ENCODE measurements around the gene ZFP62. TPM values are rescaled to one million over a fixed set of nuclear protein-coding genes. Genes with fewer than 3 reads are reported as not detected.
"Not testable (repeated sequence)": the region's sequence is repeated elsewhere in the genome, so short reads cannot be mapped to it uniquely, and the experiment has no call there.

ZFP62 gene
- total and polyA plus RNA-seq, 9 donors: 22.7 to 47.8 (median 33.8) TPM

DNA sequence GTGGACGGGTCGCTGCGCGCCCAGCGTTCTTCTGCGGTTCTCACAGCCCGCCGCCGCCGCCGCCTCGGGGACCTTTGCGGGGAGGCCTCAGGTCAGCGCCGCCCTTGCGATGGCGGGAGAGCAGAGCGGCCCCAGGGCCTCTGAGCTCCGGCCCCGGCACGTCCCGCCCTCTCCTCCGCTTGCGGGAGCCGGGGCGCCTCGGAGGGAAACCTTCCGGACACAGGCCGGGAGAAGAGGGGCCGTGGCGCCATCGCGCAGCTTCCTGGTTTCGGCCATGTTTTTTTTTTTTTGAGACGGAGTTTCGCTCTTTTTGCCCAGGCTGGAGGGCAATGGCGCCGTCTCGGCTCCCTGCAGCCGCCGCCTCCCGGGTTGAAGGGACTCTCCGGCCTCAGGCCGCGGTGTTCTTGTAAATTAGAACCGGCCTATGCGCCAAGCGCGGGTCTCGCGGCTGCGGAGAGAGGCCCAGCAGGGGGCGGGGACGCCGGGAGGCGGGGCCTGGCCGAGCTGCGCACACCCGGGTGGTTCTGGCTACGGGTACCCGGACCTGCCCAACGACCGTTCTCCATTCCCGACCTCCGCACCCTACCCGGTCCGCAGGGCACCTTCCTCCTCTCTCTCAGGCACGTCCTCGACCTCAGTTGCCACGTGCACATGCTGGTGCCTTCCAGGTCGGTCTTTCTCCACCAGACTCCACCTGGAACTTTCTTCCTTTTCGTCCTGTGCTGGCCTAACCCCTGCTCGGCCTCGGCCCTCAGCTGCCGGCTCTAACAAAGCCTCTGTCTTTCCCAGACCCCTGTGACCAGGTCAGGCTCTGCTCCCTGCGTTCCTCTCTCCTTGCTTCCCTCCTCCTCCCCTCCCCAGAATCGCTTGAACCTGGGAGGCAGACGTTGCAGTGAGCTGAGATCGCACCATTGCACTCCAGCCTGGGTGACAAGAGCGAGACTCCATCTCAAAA lies 29.7 kb downstream of the ZFP62 start:
- Histone ChIP-seq H3K36me3 (no peaks in the 10 kb centered on the region), H3K4me3 (peak overlapping the region; percentile 87), H3K27me3 (no peaks in the 10 kb centered on the region), H3K9me3 (no peaks in the 10 kb centered on the region), H3K27ac (peak overlapping the region; percentile 93 to 98), H3K4me1 (ENCODE audit: insufficient read depth) (peaks cover 5% of the 10 kb centered on the region)
- 0 to 2% (median 1%) methylated on average over 74 to 80 of the region's 80 CpGs for WGBS, 3 donors
- intact Hi-C loops (cut with DNase I): loop anchor here in 1 of 4 donors (5.0 kb wide), 1 partner anchor 44 kb away; no protein-coding TSS in a partner anchor
- peak; percentile 86 to 92 (median 89) for DNase-seq
- TF ChIP-seq EP300 (IDR thresholded peaks at IDR 0.05) (no peak), POLR2A (IDR thresholded peaks at IDR 0.05) (peak; percentile 79)
- TF ChIP-seq, protein P1, sequence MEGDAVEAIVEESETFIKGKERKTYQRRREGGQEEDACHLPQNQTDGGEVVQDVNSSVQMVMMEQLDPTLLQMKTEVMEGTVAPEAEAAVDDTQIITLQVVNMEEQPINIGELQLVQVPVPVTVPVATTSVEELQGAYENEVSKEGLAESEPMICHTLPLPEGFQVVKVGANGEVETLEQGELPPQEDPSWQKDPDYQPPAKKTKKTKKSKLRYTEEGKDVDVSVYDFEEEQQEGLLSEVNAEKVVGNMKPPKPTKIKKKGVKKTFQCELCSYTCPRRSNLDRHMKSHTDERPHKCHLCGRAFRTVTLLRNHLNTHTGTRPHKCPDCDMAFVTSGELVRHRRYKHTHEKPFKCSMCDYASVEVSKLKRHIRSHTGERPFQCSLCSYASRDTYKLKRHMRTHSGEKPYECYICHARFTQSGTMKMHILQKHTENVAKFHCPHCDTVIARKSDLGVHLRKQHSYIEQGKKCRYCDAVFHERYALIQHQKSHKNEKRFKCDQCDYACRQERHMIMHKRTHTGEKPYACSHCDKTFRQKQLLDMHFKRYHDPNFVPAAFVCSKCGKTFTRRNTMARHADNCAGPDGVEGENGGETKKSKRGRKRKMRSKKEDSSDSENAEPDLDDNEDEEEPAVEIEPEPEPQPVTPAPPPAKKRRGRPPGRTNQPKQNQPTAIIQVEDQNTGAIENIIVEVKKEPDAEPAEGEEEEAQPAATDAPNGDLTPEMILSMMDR (IDR thresholded peaks at IDR 0.05): peak; percentile 14 to 43 (median 31)

DNA sequence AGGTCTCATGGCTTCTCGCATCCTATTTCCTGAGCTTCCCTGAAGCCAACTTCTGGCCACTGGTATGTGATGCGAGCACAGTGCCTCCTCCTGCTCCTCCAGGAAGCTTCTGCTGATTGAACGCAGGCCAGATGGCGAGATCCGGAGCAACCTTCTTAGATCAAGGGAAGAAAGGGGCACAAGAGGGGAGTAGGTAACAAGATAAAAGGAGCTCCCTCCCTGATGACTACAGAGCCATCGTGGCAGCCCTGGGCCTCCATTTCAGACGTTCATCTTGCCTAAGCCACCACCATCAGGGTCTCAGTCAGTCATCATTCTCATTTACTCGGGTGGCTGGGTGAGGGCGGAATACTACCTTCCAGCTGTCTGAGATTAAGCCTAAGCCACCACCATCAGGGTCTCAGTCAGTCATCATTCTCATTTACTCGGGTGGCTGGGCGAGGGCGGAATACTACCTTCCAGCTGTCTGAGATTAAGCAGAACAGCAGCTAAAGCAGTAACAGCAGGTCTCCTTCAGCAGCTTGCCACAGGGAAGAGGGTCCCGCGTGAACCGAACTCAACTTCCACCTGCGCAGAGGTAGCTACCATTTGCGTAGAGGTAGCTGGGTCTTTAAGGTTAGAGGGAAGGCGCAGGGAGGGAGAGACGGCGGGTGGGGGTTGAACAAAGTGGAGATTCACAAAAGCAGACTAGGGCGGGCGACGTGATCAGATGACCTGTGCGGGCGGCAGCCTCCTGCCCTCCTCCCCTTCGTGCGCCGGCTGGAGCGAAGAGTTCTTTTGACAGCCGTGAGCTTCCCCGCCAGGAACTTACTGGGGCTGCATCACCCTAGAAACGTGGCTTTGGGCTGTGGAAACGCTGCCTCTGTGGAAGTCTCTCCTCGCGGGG lies 30.6 kb downstream of the ZFP62 start:
- 31 to 36% (median 34%) methylated on average over 35 of the region's 35 CpGs for WGBS, 3 donors
- Histone ChIP-seq H3K27me3 (no peaks in the 10 kb centered on the region), H3K27ac (peak overlapping the region; percentile 93 to 98), H3K4me1 (ENCODE audit: insufficient read depth) (peaks cover 5% of the 10 kb centered on the region), H3K4me3 (peak overlapping the region; percentile 87), H3K36me3 (no peaks in the 10 kb centered on the region), H3K9me3 (no peaks in the 10 kb centered on the region)
- DNase-seq: peak; percentile 61 to 76 (median 68)
- TF ChIP-seq POLR2A (IDR thresholded peaks at IDR 0.05): peak; percentile 27
- TF ChIP-seq, protein P1 (IDR thresholded peaks at IDR 0.05): no peak
- intact Hi-C loops (cut with DNase I): loop anchor here in 1 of 4 donors (5.0 kb wide), 1 partner anchor 43 kb away; no protein-coding TSS in a partner anchor

GRCh38 chr5:180829726-180830125 lies 31.4 kb downstream of the ZFP62 start:
- intact Hi-C loops (cut with DNase I): loop anchor here in 1 of 4 donors (5.0 to 10.0 kb wide), 2 partner anchors 42 to 375 kb away; partner anchors contain the start of gene TRIM7
- no peaks in the 10 kb centered on the region for H3K36me3 ChIP-seq
- TF ChIP-seq, protein P1 (IDR thresholded peaks at IDR 0.05): no peak
- no peak for TF ChIP-seq POLR2A (IDR thresholded peaks at IDR 0.05)
- no peak for TF ChIP-seq EP300 (IDR thresholded peaks at IDR 0.05)
- H3K4me1 ChIP-seq (ENCODE audit: insufficient read depth): peaks cover 5% of the 10 kb centered on the region
- H3K4me3 ChIP-seq: no peak overlapping the region
- DNase-seq: no peak
- WGBS, 3 donors: 96 to 98% (median 97%) methylated on average over 5 of the region's 5 CpGs
- peak overlapping the region in 1 of 2 donors; percentile 98 for H3K27ac ChIP-seq
- no peaks in the 10 kb centered on the region for H3K9me3 ChIP-seq
- H3K27me3 ChIP-seq: no peaks in the 10 kb centered on the region

GRCh38 chr5:180828756-180829531 lies 32.1 kb downstream of the ZFP62 start:
- not testable (repeated sequence) for H3K9me3 ChIP-seq; H3K4me1 ChIP-seq (ENCODE audit: insufficient read depth); H3K27me3 ChIP-seq; DNase-seq; H3K36me3 ChIP-seq; H3K27ac ChIP-seq; H3K4me3 ChIP-seq
- 89 to 95% (median 94%) methylated on average over 13 of the region's 13 CpGs for WGBS, 3 donors
- intact Hi-C loops (cut with DNase I): loop anchor here in 1 of 4 donors (10.0 kb wide), 1 partner anchor 376 kb away; the partner anchor contains the start of gene TRIM7

GRCh38 chr5:180827374-180827773 lies 33.7 kb downstream of the ZFP62 start:
- DNase-seq; H3K9me3 ChIP-seq; H3K27me3 ChIP-seq; H3K36me3 ChIP-seq; H3K27ac ChIP-seq; H3K4me1 ChIP-seq (ENCODE audit: insufficient read depth); H3K4me3 ChIP-seq: not testable (repeated sequence)
- 64 to 80% (median 71%) methylated on average over 7 of the region's 7 CpGs for WGBS, 3 donors
- intact Hi-C loops (cut with DNase I): loop anchor here in 1 of 4 donors (10.0 kb wide), 1 partner anchor 377 kb away; the partner anchor contains the start of gene TRIM7

Measured in ovary (tissue), 9 donors.